ENCODE measurements around the gene TSSK2.
A peak's percentile ranks its signal among the peaks of the same experiment; 100 is the strongest.

The TSSK2 gene

GRCh38 chr22:19172213-19173046, 41.3 kb downstream of the TSSK2 start:
- no peak for DNase-seq

GRCh38 chr22:19173047-19174035, 42.2 kb downstream of the TSSK2 start:
- no peak for DNase-seq

- no peak for DNase-seq
Observed at GRCh38 chr22:19174106-19175025, 43.3 kb downstream of the TSSK2 start.

GRCh38 chr22:19175026-19175601, 44.0 kb downstream of the TSSK2 start:
- DNase-seq, result no peak

- DNase-seq, result no peak
Observed at GRCh38 chr22:19175602-19176174, 44.6 kb downstream of the TSSK2 start.

GRCh38 chr22:19176175-19176643, 45.1 kb downstream of the TSSK2 start:
- no peak for DNase-seq

- DNase-seq, result no peak
Observed at GRCh38 chr22:19176732-19177131, 45.6 kb downstream of the TSSK2 start.

GRCh38 chr22:19177164-19178064, 46.3 kb downstream of the TSSK2 start:
- DNase-seq, result no peak

GRCh38 chr22:19178065-19178656, 47.1 kb downstream of the TSSK2 start:
- peak; percentile 59 for DNase-seq

- peak; percentile 87 for DNase-seq
Observed at GRCh38 chr22:19178657-19179496, 47.8 kb downstream of the TSSK2 start, which contains the start of gene SLC25A1. Gene SLC25A1 (minus strand): TSS chr22:19178736. CDS start chr22:19178673, 63 bp downstream.

GRCh38 chr22:19179497-19180048, 48.5 kb downstream of the TSSK2 start:
- peak; percentile 33 for DNase-seq

- no peak for DNase-seq
Observed at GRCh38 chr22:19180234-19180633, 49.1 kb downstream of the TSSK2 start.

- DNase-seq, result no peak
Observed at GRCh38 chr22:19180740-19181410, 49.8 kb downstream of the TSSK2 start.

- DNase-seq, result no peak
Observed at GRCh38 chr22:19181786-19182471, 50.8 kb downstream of the TSSK2 start.

Measured in stimulated activated CD4-positive, alpha-beta T cell treated with anti-CD3 and anti-CD28 coated beads, Interleukin-4, amount 100 ng/mL, for 1 hour (primary cell).